HG03196 (cell line): Measurements from ENCODE around the gene GKN2.
"Not testable (repeated sequence)": the region's sequence is repeated elsewhere in the genome, so short reads cannot be mapped to it uniquely, and the experiment has no call there.

ENCODE experiments used
- ATAC-seq: cut with Tn5 transposase; IDR thresholded peaks from one replicate; pipeline ENCODE4 v1.9.1; 2021; ENCODE audit not compliant: unreplicated experiment

GKN2 gene

DNA sequence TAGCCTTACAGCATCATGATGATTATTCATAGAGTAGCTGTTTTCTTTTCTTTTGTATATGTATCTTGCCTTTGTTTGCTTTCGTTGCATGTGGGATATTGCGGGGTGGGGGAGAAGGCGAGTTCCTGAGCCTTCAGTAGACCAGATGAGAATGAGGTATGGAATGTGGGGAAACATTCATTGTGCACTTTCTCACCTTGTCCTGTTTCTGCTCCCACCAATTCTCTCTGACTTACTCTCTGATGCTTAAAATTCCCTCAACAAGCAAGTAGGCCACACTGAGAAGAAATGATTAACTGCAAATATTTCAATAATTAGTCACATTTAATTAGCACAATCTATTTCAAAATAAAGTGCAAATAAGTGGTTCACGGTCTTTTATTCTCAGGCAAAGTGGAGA, 31.0 kb downstream of the GKN2 start:
- ATAC-seq: no peak

DNA sequence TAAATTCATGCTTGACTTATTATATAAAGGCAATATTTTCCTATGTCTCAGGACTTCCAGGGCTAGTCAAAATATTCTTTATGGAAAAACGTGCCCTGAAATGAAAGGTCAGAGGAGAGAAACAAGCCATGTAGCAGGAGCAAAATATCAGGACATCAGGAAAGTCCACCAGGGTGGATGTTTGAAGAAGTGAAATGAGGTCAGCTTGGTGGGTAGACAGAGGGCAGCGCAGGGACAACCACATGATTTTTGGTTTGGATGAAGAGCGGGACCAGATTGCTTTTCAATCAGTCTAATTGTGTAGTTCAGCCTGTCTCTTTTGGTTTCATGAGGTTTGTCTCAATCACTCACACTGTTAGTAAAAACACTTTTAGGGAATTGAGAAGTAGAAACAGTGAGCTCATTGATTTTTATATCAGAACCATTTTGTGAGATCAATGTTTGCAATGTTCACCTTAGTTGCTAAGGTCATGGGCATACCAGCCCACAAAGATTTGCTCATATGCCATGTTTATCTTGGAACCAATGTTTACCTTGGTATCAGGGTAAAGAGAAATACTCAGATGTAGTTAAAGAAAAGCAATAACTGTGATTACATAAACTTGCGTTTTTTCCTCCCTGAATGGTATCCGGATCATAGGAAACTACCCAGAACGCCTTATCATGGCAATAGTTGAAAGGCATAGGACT, 32.1 kb downstream of the GKN2 start:
- no peak for ATAC-seq

DNA sequence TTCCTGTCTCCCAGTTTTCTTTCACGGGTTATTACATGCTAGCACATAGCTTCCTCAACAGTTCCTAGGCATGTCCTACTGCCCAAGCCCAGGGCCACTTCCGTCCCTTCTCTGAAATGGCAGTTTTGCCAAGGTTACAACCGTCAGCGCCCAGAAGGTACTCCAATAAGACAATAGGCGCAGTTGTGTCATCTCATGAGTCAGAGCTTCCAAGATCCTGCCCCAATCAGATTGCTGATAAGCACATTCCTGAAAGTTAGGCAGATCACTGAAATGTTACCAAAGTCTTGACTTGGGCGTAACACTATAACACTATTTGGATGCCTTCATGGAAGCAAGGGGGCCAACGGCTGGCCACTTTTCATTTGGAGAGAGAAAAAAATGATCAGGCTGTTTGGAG, 34.2 kb downstream of the GKN2 start:
- no peak for ATAC-seq

DNA sequence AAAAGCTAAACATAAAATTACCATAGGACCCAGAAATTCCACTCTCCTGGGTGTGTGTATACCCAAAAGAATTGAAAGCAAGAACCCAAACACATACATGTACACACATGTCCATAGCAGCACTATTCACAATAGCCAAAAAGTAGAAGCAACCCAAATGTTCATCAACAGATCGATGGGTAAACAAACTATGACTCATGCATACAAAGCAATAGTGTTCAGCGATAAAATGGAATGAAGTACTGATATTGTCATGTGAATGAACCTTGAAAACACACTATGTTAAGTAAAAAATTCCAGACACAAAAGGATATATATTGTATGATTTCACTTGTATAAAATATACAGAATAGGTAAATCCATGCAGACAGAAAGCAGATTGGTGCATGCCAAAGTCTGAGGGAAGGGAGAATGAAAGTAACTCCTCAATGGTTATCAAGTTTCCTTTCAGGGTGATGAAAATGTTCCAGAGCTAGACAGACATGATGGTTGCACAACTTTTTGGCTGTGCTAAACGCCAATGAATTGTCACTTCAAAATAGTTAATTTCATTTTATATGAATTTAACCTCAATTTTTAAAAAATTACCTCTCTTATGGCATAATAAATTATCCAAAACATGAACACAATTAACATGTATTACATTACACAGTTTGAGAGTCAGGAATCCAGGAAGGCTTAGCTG, 35.5 kb downstream of the GKN2 start:
- no peak for ATAC-seq

GRCh38 chr2:68916226-68916625, 36.5 kb downstream of the GKN2 start:
- no peak for ATAC-seq

DNA sequence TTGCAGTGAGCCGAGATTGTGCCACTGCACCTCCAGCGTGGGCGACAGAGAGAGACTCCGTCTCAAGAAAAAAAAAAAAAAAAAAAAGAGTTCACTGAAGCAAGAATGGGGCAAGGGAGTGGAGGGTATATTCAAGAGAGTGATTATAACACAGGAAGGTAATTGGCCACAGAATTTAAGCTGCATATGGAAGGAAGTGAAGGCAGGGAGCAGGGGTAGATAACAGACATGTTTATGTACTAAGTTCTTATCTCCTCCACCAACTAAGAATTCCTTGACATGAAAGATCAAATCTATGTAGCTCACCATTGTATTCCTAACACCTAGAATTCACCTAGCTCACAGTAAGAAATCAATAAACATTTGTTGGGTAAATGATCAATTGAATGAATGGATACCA, 37.3 kb downstream of the GKN2 start:
- no peak for ATAC-seq

DNA sequence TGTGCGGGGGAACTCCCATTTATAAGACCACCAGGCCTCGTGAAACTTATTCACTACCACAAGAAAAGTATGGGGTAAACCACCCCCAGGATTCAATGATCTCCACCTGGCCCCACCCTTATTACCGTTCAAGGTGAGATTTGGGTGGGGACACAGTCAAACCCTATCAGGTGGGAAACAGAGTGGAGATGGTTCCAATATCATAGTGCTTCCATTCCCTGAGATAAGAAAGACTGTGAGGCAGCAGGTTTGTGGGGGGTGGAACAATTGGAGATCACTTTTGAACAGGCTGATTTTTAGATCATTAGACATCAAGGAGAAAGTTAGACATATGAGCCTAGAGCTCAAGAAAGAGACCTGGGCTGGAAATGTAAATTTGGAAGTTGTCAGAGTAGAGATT, 39.3 kb downstream of the GKN2 start:
- ATAC-seq: no peak

DNA sequence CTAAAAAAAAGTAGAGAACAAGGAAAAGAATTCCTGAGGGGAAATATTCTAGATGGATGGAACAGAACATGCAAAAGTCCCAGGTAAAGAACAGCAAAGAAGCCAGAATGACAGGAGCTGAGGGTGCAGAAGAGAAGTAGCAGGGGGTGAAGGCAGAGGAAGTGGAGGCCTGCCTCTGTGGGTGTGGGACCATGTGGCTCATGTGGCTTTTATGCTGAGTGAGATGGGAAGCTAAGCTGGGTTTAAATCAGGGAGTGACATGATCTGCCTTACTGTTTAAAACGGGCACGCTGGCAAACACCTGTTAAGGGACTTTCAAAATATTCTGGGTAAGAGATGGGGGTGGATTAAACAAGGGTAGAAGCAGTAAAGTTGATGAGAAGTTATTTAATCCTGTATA, 40.0 kb downstream of the GKN2 start:
- ATAC-seq: no peak

- no peak for ATAC-seq
Measured at GRCh38 chr2:68912111-68912510, 40.6 kb downstream of the GKN2 start.

DNA sequence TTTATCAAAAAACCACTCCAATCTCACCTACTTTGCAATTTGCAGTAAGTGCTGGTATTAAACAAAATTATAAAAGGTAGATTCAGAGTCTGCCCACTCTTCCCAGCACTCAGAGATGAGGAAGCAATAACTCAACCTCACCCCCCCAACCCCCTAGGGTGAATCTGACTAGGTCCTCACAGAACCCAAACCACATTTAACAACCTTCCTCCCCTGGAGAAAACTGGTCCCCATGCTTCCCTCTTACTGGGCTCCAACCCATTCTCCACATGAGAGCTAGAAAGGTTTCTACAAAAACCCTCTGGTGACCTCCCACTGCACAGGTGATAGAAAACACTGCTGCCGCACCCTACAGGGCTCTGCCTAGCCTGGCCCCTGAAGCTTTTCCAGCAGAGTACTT, 41.0 kb downstream of the GKN2 start:
- no peak for ATAC-seq

DNA sequence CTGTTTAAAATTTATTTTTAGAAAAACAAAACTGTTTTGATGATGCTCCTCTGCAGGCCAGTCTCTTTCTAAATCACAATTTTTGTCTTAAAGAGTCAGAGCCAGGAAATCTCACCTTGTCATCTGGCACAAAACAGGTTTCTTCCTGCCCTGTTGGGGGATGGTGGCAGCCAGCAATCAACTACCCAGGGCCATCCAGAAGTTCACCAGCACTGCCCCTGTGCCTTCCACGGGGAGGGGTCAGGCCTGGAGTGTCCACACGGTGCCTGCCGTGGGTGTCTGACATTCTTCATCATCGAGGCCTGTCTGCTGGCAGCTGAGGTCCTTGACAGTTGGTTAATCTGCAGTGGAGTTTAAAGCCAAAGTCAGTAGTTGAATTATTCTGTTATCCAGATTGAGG, 41.4 kb downstream of the GKN2 start:
- no peak for ATAC-seq

DNA sequence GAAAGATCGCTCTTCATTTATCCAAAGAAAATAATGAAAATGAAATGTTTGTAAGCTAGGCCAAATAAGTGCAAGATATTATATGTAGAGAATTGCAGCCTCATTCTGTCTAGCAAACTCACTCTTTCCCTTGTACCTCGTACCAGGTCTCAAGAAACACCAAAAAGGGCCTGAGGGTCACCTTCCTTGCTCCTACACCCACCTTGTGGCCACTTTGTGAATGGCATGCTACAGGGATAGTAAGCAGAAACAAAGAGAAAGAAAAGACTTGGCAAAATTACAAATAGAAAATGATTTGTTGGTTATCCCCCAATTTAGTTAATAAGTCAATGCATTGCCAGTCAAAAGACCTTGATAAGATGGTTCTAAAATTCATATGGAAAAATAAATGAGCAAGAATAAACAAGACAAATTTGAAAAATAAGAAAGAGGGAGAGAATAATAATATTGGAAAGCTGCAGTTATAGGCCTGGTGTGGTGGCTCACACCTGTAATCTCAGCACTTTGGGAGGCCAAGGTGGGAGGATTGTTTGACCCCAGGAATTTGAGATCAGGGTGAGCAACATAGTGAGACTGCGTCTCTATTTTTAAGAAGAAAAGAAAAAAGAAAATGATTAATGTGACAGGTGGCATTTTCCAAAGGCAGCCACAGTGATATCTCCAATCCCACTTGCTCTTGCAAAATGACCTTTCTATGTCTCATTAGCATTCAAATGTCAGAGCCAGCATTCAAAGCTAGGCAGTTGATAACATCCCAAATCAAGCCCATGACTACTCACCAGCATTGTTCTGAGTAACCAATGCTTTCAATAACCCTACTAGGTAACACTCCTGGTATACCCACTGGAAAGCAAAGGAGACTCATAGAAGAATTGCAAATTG, 42.7 kb downstream of the GKN2 start:
- ATAC-seq: peak; percentile 48

- peak; percentile 89 for ATAC-seq
Measured at GRCh38 chr2:68908392-68908970, 44.2 kb downstream of the GKN2 start.

DNA sequence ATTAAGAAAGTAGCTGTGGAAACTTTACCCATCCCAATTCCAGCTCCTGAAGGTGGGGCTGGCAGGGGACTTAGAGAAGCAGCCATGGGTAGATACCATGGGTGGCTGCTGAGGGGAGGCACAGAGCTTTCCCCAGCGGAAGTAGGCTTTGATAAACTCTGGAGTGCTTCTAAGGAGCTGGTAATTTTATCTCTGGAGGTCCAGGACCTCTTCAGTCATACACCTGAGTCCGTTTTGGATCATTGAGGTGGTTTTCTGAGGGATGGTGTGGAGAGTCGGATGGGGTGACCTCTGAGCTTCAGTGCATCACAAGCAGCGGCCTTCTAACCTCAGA, 44.8 kb downstream of the GKN2 start:
- ATAC-seq: peak; percentile 10

DNA sequence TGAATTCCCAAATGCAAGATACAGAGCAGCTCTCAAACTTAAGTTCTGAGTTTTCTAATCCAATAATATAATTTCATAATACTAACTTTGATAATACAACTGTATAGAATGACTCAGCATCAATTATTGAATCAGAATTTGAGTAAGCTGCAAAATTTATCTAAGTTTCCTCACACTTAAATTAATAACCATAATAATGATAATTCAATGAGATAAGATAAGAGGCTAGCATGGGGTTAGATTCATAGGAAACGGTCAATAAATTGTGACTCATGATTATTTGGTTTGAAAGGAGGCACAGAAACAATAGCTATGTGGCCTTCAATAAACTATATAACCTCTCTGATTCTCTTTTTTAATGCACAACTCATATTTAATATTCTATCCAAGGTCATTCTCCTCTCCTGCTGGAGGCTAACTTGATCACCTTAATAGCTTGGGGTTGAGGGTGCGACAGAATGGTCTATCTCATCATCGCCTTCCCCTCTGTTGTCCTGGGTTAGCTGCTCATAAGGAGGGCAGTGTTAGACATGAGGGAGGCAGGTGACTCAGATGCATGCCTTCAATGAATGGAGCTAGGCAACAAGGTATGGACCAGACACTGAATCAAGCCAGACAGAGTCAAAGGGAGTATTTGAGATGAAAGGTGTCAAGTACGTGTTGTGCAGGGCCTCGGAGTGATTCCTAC, 45.3 kb downstream of the GKN2 start:
- no peak for ATAC-seq

GRCh38 chr2:68906716-68907115, 46.0 kb downstream of the GKN2 start:
- ATAC-seq: no peak

DNA sequence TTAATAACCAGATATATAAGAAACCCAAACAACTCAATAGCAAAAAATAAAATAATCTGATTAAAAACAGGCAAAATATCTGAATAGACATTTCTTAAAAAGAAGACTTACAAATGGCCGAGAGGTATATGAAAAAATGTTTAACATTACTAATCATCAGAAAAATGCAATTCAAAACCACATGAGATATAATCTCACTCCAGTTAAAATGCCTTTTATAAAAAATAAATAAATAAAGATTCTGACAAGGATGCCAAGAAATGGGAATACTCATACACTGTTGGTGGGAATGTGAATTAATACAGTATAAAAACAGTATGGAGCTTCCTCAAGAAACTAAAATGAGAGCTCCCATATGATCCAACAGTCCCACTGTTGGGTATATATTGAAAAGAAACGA, 47.6 kb downstream of the GKN2 start:
- no peak for ATAC-seq

DNA sequence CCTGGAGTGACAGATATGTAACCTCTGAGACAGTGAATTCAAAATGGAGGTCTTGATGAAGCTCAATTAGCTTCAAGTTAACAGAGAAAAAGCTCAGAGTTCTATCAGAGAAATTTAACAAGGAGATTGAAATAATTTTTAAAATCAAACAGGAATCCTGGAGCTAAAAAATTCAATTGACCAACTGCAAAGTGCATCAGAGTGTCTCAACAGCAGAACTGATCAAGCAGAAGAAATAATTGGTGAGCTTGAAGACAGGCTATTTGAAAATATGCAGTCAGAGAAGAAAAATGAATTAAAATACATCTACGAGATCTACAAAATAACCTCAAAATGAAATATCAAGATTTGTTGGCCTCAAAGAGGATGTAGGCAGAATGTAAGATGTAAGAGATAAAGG, 51.1 kb downstream of the GKN2 start:
- no peak for ATAC-seq

DNA sequence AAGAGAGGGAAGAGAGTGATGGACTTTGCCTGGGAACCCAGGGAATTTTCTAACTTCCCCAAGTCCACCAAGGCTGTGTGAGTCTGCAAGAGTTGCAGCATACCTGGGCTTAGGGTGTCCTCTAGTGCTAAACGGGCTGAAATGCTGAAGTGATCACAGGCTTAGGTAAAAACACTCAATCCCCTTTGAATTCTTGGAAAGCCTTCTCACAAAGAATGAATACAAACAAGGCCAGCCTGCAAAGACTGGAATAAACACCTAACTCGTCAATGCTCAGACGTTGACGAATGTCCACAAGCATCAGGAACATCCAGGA, 51.5 kb downstream of the GKN2 start:
- ATAC-seq: no peak

DNA sequence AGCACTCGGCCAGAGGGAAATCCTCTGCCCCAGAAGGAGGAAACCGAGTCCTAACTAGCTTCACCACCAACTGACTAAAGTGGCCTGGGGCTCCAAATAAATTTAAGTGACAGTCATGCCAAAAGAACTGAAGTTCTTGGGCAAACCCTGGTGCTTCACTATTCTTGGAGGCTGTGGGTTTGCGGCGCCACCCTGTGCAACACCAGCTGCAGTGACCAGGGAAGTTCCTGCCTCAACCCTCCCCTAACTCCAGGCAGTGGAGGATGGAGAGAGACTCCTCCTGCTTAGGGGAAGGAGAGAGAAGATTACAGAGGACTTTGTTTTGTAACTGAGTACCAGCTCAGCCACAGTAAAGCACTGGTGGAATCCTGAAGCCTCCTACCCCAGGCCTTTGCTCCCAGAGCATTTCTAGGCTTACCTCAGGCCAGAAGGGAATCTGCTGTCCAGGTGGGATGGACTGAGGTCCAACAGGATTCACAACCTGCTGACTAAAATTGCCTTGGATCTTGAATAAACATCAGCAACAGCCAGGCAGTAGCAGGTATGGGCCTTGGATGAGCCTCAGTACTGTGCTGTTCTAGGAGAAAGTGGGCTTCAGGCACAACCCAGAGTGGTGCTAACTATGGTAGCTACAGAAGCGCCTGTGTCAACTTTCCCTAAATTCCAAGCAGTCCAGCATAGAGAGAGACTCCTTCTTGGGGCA, 52.0 kb downstream of the GKN2 start:
- no peak for ATAC-seq

DNA sequence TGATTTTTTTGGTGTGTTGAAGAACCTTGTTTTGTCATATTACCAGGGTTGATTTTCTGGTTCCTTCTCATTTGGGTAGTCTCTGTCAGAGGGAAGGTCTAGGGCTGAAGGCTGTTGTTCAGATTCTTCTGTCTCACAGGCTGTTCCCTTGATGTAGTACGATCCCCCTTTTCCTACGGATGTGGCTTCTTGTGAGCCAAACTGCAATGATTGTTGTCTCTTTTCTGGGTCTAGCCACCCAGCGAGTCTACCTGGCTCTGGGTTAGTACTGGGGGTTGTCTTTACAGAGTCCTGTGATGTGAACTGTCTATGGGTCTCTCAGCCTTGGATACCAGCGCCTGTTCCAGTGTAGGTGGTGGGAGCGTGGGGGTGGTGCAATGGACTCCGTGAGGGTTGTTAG, 56.7 kb downstream of the GKN2 start:
- not testable (repeated sequence) for ATAC-seq
